HepG2 (cell line): Measurements from ENCODE around the gene ATP6V0A1. TPM values are rescaled to one million over a fixed set of nuclear protein-coding genes. Genes with fewer than 3 reads are reported as not detected.
A peak's percentile ranks its signal among the peaks of the same experiment; 100 is the strongest.

Source experiments
- HNRNPL ChIP-seq: fragments of 200-400 bp; formaldehyde crosslinking; IDR thresholded peaks from 2 replicates; pipeline ENCODE4 v1.6.1; 2017; ENCODE audit warnings: mild to moderate bottlenecking, low read depth, low read length
- NFYC ChIP-seq: IDR thresholded peaks from 2 replicates; pipeline ENCODE4 v1.6.1; 2016; ENCODE audit warnings: missing genetic modification reagents, missing compliant biosample characterization
- NR2F6 ChIP-seq, 2 experiments: IDR thresholded peaks; 2 replicates each; pipeline ENCODE4 v1.6.1; 2016; ENCODE audit warnings: antibody characterized with exemption in 1 of 2, mild to moderate bottlenecking in 1 of 2
- PPARG ChIP-seq: conservative IDR thresholded peaks from 2 replicates; pipeline ENCODE4 v1.6.1; 2016; ENCODE audit warnings: missing biosample characterization, missing genetic modification reagents
- SMAD9 ChIP-seq: sonication (generic); formaldehyde crosslinking; IDR thresholded peaks from 2 replicates; pipeline ENCODE4 v1.5.1; 2020; ENCODE audit warnings: mild to moderate bottlenecking, missing genetic modification reagents
- SP1 ChIP-seq, 2 experiments: fragments of 450-650 bp in 1 of 2; sonication (generic) in 1 of 2; formaldehyde crosslinking in 1 of 2; IDR thresholded peaks; 2 replicates each; pipeline versions ENCODE4 v1.4.0 to v1.6.1; 2016 to 2020; ENCODE audit warnings: missing genetic modification reagents in 1 of 2
- STAT5B ChIP-seq: sonication (generic); formaldehyde crosslinking; IDR thresholded peaks from 2 replicates; pipeline ENCODE4 v1.4.0; 2020; ENCODE audit warnings: missing genetic modification reagents
- ZFP36L2 ChIP-seq: sonication (generic); formaldehyde crosslinking; IDR thresholded peaks from 2 replicates; pipeline ENCODE4 v1.4.0; 2020; ENCODE audit warnings: missing genetic modification reagents
- ZFYVE20 ChIP-seq: sonication (generic); formaldehyde crosslinking; IDR thresholded peaks from 2 replicates; pipeline ENCODE4 v1.8.0; 2023; ENCODE audit warnings: low read depth, mild to moderate bottlenecking, moderate library complexity, missing genetic modification reagents, borderline replicate concordance
- ZNF263 ChIP-seq: sonication (generic); formaldehyde crosslinking; IDR thresholded peaks from 2 replicates; pipeline ENCODE4 v1.4.0; 2020; ENCODE audit warnings: missing genetic modification reagents
- ZNF354B ChIP-seq: sonication (generic); formaldehyde crosslinking; IDR thresholded peaks from 2 replicates; pipeline ENCODE4 v1.8.0; 2022; ENCODE audit warnings: mild to moderate bottlenecking, missing genetic modification reagents
- ZNF766 ChIP-seq: sonication (generic); formaldehyde crosslinking; IDR thresholded peaks from 2 replicates; pipeline ENCODE4 v1.5.0; 2020; ENCODE audit warnings: missing genetic modification reagents, borderline replicate concordance
- polyA plus RNA-seq, 8 experiments: library from polyadenylated mRNA; depleted of rRNA in 3 of 8; stranded (reverse) in 7 of 8; unstranded in 1 of 8; fragments of >200 nt; fragmentation: Illumina TruSeq in 4 of 8; extraction: Trizol in 4 of 8; gene quantifications; 2 replicates each; pipeline versions ENCODE4 v1.2.1 to v1.2.3, GENCODE V29; 2011 to 2016; ENCODE audit warnings: low read depth in 4 of 8, missing spikeins in 1 of 8, mixed read lengths in 1 of 8; ENCODE audit not compliant: insufficient read depth in 1 of 8
- total RNA-seq, 5 experiments: library from RNA; depleted of rRNA; stranded (reverse); fragments of >200 nt; fragmentation: Illumina TruSeq; extraction: Trizol; gene quantifications; 2 replicates each; pipeline ENCODE4 v1.2.3, GENCODE V29; 2016; ENCODE audit warnings: low read depth in 1 of 5
- TF ChIP-seq, protein P1 (sequence below): sonication (generic); formaldehyde crosslinking; IDR thresholded peaks from 2 replicates; pipeline ENCODE4 v1.4.0; 2020; ENCODE audit warnings: missing genetic modification reagents, borderline replicate concordance
- TF ChIP-seq, protein P2 (sequence below): sonication (generic); formaldehyde crosslinking; IDR thresholded peaks from 2 replicates; pipeline ENCODE4 v1.5.0; 2020; ENCODE audit warnings: missing genetic modification reagents
- TF ChIP-seq, protein P3 (sequence below): sonication (generic); formaldehyde crosslinking; IDR thresholded peaks from 2 replicates; pipeline ENCODE4 v1.8.1; 2023; ENCODE audit warnings: mild to moderate bottlenecking, missing genetic modification reagents
- TF ChIP-seq, protein P4 (sequence below): IDR thresholded peaks from 2 replicates; pipeline ENCODE4 v1.6.1; 2016; ENCODE audit warnings: missing biosample characterization, missing genetic modification reagents, low read depth
- TF ChIP-seq, protein P5 (sequence below): sonication (generic); formaldehyde crosslinking; conservative IDR thresholded peaks from 2 replicates; pipeline ENCODE4 v1.4.0; 2020; ENCODE audit warnings: missing genetic modification reagents

ATP6V0A1 gene
- total and polyA plus RNA-seq, 2 of the 13 experiments (the other 11 are each of a cell fraction or from before 2014, with no cell fraction given), result 27.9 to 54.1 TPM

DNA sequence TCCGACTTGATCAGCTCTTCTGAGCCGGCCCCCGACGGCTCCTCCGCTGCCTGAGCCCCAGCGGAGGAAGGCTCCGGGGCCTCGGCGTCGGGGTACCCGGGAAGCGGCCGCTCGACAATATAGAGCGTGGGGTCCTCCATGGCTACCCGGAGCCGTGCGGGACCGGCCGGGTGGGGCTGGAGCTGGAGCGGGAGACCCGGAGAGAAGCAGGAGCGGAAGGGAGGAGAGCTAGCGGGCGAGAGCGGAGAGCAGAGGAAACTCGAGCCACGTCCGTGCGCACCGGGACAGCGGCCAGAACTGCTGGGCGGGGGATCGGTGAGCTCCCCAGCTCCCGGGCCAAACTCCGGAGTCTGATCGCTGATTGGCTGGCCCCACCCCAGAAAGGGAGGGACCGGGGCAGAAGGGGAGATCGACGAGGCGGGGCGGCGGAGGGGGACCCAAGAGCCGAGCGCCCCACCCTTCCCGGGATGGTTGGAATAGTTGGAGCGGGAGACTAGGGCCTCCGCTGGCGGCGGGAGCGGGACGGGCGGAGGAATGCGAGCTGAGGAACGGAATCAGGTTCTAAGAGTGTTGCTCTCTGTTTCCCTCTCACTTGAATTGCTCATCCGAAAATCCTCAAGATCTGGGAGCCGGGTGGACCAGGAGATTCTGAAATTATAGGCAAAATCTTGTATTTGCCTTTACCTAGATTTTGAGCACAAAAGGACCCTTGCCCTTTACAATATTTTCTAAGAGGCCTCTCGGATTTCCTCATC, 35.5 kb upstream of the ATP6V0A1 start, which contains the start of gene CAVIN1 (continued):
- TF ChIP-seq ZNF766 (CRISPR knock-in tag) (peak; percentile 89; the same call in 1 of the 2 replicates), SP1 (IDR thresholded peaks at IDR 0.05) (no peak), SP1 (CRISPR knock-in tag; IDR thresholded peaks at IDR 0.05) (peak; percentile 33; the same call in 1 of the 2 replicates), ZNF354B (CRISPR knock-in tag) (no peak), ZFYVE20 (CRISPR knock-in tag) (no peak), ZFP36L2 (CRISPR knock-in tag) (no peak), STAT5B (CRISPR knock-in tag) (no peak), SMAD9 (CRISPR knock-in tag) (no peak), PPARG (no peak), NFYC (CRISPR knock-in tag) (peak; percentile 83), NR2F6 (IDR thresholded peaks at IDR 0.05) (no peak), NR2F6 (CRISPR knock-in tag; IDR thresholded peaks at IDR 0.05) (peak; percentile 46; the same call in 1 of the 2 replicates), ZNF263 (CRISPR knock-in tag) (no peak), HNRNPL (no peak)
- TF ChIP-seq, protein P1, sequence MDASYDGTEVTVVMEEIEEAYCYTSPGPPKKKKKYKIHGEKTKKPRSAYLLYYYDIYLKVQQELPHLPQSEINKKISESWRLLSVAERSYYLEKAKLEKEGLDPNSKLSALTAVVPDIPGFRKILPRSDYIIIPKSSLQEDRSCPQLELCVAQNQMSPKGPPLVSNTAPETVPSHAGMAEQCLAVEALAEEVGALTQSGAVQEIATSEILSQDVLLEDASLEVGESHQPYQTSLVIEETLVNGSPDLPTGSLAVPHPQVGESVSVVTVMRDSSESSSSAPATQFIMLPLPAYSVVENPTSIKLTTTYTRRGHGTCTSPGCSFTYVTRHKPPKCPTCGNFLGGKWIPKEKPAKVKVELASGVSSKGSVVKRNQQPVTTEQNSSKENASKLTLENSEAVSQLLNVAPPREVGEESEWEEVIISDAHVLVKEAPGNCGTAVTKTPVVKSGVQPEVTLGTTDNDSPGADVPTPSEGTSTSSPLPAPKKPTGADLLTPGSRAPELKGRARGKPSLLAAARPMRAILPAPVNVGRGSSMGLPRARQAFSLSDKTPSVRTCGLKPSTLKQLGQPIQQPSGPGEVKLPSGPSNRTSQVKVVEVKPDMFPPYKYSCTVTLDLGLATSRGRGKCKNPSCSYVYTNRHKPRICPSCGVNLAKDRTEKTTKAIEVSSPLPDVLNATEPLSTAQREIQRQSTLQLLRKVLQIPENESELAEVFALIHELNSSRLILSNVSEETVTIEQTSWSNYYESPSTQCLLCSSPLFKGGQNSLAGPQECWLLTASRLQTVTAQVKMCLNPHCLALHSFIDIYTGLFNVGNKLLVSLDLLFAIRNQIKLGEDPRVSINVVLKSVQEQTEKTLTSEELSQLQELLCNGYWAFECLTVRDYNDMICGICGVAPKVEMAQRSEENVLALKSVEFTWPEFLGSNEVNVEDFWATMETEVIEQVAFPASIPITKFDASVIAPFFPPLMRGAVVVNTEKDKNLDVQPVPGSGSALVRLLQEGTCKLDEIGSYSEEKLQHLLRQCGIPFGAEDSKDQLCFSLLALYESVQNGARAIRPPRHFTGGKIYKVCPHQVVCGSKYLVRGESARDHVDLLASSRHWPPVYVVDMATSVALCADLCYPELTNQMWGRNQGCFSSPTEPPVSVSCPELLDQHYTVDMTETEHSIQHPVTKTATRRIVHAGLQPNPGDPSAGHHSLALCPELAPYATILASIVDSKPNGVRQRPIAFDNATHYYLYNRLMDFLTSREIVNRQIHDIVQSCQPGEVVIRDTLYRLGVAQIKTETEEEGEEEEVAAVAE (CRISPR knock-in tag), result peak; percentile 46; the same call in 1 of the 2 replicates
- TF ChIP-seq, protein P2, sequence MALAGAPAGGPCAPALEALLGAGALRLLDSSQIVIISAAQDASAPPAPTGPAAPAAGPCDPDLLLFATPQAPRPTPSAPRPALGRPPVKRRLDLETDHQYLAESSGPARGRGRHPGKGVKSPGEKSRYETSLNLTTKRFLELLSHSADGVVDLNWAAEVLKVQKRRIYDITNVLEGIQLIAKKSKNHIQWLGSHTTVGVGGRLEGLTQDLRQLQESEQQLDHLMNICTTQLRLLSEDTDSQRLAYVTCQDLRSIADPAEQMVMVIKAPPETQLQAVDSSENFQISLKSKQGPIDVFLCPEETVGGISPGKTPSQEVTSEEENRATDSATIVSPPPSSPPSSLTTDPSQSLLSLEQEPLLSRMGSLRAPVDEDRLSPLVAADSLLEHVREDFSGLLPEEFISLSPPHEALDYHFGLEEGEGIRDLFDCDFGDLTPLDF (CRISPR knock-in tag), result peak; percentile 51; the same call in 1 of the 2 replicates
- TF ChIP-seq, protein P3, sequence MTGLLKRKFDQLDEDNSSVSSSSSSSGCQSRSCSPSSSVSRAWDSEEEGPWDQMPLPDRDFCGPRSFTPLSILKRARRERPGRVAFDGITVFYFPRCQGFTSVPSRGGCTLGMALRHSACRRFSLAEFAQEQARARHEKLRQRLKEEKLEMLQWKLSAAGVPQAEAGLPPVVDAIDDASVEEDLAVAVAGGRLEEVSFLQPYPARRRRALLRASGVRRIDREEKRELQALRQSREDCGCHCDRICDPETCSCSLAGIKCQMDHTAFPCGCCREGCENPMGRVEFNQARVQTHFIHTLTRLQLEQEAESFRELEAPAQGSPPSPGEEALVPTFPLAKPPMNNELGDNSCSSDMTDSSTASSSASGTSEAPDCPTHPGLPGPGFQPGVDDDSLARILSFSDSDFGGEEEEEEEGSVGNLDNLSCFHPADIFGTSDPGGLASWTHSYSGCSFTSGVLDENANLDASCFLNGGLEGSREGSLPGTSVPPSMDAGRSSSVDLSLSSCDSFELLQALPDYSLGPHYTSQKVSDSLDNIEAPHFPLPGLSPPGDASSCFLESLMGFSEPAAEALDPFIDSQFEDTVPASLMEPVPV (CRISPR knock-in tag), result peak; percentile 24; the same call in 1 of the 2 replicates
- TF ChIP-seq, protein P4, sequence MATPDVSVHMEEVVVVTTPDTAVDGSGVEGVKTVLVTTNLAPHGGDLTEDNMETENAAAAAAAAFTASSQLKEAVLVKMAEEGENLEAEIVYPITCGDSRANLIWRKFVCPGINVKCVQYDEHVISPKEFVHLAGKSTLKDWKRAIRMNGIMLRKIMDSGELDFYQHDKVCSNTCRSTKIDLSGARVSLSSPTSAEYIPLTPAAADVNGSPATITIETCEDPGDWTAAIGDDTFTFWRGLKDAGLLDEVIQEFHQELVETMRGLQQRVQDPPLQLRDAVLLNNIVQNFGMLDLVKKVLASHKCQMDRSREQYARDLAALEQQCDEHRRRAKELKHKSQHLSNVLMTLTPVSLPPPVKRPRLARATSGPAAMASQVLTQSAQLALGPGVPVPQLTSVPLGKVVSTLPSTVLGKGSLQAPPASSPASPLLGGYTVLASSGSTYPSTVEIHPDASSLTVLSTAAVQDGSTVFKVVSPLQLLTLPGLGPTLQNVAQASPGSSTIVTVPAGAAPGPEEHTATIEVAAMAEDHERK (CRISPR knock-in tag), result no peak
- TF ChIP-seq, protein P5, sequence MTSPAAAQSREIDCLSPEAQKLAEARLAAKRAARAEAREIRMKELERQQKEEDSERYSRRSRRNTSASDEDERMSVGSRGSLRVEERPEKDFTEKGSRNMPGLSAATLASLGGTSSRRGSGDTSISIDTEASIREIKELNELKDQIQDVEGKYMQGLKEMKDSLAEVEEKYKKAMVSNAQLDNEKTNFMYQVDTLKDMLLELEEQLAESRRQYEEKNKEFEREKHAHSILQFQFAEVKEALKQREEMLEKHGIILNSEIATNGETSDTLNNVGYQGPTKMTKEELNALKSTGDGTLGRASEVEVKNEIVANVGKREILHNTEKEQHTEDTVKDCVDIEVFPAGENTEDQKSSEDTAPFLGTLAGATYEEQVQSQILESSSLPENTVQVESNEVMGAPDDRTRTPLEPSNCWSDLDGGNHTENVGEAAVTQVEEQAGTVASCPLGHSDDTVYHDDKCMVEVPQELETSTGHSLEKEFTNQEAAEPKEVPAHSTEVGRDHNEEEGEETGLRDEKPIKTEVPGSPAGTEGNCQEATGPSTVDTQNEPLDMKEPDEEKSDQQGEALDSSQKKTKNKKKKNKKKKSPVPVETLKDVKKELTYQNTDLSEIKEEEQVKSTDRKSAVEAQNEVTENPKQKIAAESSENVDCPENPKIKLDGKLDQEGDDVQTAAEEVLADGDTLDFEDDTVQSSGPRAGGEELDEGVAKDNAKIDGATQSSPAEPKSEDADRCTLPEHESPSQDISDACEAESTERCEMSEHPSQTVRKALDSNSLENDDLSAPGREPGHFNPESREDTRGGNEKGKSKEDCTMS (CRISPR knock-in tag), result 0 out of 2 replicates have a peak, but pooled peaks have one; percentile 54
